Heart right ventricle (tissue), 16 donors: ENCODE measurements around the gene SLC28A2. TPM values are rescaled to one million over a fixed set of nuclear protein-coding genes. Genes with fewer than 3 reads are reported as not detected.
A peak's percentile ranks its signal among the peaks of the same experiment; 100 is the strongest.

Source experiments
- ATAC-seq, 8 donors: fragments of 200-7000 bp; cut with Tn5 transposase; one replicate each; pipeline ENCODE4 v1.9.1; 2020; ENCODE audit warnings: mild to moderate bottlenecking in 8 of 8, moderate library complexity in 8 of 8, moderate number of reproducible peaks in 1 of 8
- DNase-seq, 2 donors: peaks; one replicate each; pipeline ENCODE4 v3.0.0-alpha.2; 2020
- H3K27ac ChIP-seq, 10 donors: fragments of 200-600 bp; sonication (generic) in 2 of 10; one replicate each; pipeline versions ENCODE4 v1.5.0 to v1.8.0; 2020 to 2022; ENCODE audit warnings: mild to moderate bottlenecking in 3 of 10
- H3K27me3 ChIP-seq, 7 donors: fragments of 200-600 bp; one replicate each; pipeline ENCODE4 v1.8.0; 2021 to 2022; ENCODE audit warnings: mild to moderate bottlenecking in 2 of 7
- H3K36me3 ChIP-seq, 9 donors: fragments of 200-600 bp; sonication (generic) in 1 of 9; one replicate each; pipeline versions ENCODE4 v1.5.0 to v1.8.0; 2020 to 2022; ENCODE audit warnings: mild to moderate bottlenecking in 2 of 9
- H3K4me1 ChIP-seq, 9 donors: fragments of 200-600 bp; sonication (generic) in 1 of 9; one replicate each; pipeline versions ENCODE4 v1.5.0 to v1.8.0; 2020 to 2022; ENCODE audit warnings: mild to moderate bottlenecking in 4 of 9
- H3K4me3 ChIP-seq, 10 donors: fragments of 200-600 bp; sonication (generic) in 2 of 10; one replicate each; pipeline versions ENCODE4 v1.5.0 to v1.8.0; 2020 to 2022; ENCODE audit warnings: mild to moderate bottlenecking in 7 of 10, moderate library complexity in 2 of 10
- H3K9me3 ChIP-seq, 11 donors: fragments of 200-600 bp in 10 of 11; sonication (generic) in 2 of 11; one replicate each; pipeline versions ENCODE4 v1.5.0 to v1.8.0; 2013 to 2022; ENCODE audit warnings: mild to moderate bottlenecking in 2 of 11, control low read depth in 1 of 11, moderate library complexity in 1 of 11
- CTCF ChIP-seq, 9 donors: fragments of 200-600 bp; sonication (generic) in 2 of 9; IDR thresholded peaks; one replicate each; pipeline versions ENCODE4 v1.5.0 to v1.8.0; 2021 to 2022; ENCODE audit warnings: antibody characterized with exemption in 9 of 9, mild to moderate bottlenecking in 5 of 9, moderate library complexity in 1 of 9
- WGBS, 2 donors: extraction: QIAGEN DNeasy Blood & Tissue Kit; methylation state at CpG; one replicate each; pipeline ENCODE4 v1.1.7; 2013; ENCODE audit warnings: inconsistent platforms in 1 of 2; 5-methylcytosine and 5-hydroxymethylcytosine counted together
- intact Hi-C, 10 donors: fragments of 100-400 bp; cut with DNase I; formaldehyde crosslinking; loops; one replicate each; pipeline versions ENCODE4 v1.11.1 to v1.14.2; 2022
- polyA plus RNA-seq, 2 donors: library from polyadenylated mRNA; stranded (reverse); fragments of 200-250 nt; gene quantifications; one replicate each; pipeline ENCODE4 v1.2.3, GENCODE V29; 2013
- total RNA-seq, 10 donors: library from RNA; stranded (reverse); fragmentation: NEBNext Ultra II Directional in 3 of 10; extraction: Animal tissue kit (Norgen Biotek cat#: 25700) in 3 of 10; gene quantifications; one replicate each; pipeline versions ENCODE4 v1.2.1 to v1.2.4, GENCODE V29; 2021 to 2023
- donor health status: Arrhythmogenic right ventricular cardiomyopathy.
- donor health status: ischemic (EF 13 %, LVEDD 7.1; RV severe dilation, severe dysfunction).
- donor health status: healthy with polysubstance abuse.
- donor health status: DM: no; HTN: yes; CAD: no.
- donor health status: DM: no; HTN: no; CAD: no.
- donor health status: ischemic (EF 25% LVEDD 6.9; RV normal size, moderate dysfunction).
- donor health status: ischemic (EF 25% LVEDD 5.7; RV mildly dilated, moderate dysfunction).
- donor health status: healthy.
- donor health status: DM: yes; HTN: yes; CAD: no.
- donor health status: Ischemic cardiomyopathy.
- donor health status: ischemic (EF 35%, LVEDD 5.7; RV mildly dilated, moderate dysfunction).
- donor health status: nonischemic (EF 11% LVEDD 7.7; RV severe dilation, severe dysfunction).
- donor health status: DM: yes; HTN: yes; CAD: no.
- donor health status: PGD.
- donor health status: ischemic (EF 29% LVEDD 5.4; RV normal size, mild dysfunction).
- donor health status: nonischemic (EF 23%, LVEDD 6.1; RV moderate dilation, normal function).

Gene SLC28A2
- total and polyA plus RNA-seq, 12 donors: not detected

GRCh38 chr15:45320581-45321205 lies 68.7 kb downstream of the SLC28A2 start:
- H3K27ac ChIP-seq: no peak overlapping the region
- ATAC-seq: peak in 1 of 8 donors; percentile 25
- WGBS, 2 donors: 76 to 80% methylated on average over 3 of the region's 3 CpGs
- TF ChIP-seq CTCF (IDR thresholded peaks at IDR 0.05): no peak
- peaks cover 0 to 5% (median 3%) of the 10 kb centered on the region in 7 donors for H3K27me3 ChIP-seq
- no peaks in the 10 kb centered on the region for H3K9me3 ChIP-seq
- intact Hi-C loops: no loop called here
- no peak overlapping the region for H3K4me3 ChIP-seq
- no peak for DNase-seq
- H3K36me3 ChIP-seq: no peaks in the 10 kb centered on the region
- H3K4me1 ChIP-seq: no peaks in the 10 kb centered on the region

DNA sequence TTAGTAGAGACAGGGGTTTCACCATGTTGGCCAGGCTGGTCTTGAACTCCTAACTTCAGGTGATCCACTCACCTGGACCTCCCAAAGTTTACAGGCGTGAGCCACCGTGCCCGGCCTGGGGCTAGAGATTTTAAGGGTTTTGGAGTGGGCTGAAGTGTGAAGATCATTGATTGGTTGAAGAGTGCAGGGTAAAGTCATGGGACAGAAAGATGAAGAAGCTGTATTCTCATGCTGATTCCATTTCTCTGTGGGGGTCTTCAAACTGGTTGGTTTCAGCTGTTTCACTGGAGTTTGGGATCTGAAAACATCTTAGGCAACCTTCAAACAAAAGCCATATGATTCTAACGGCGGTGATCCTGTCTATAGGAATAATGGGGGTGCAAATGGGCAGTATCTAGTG lies 74.2 kb downstream of the SLC28A2 start:
- peaks cover 0 to 14% (median 7%) of the 10 kb centered on the region in 7 donors for H3K27me3 ChIP-seq
- H3K27ac ChIP-seq: no peak overlapping the region
- no peaks in the 10 kb centered on the region for H3K9me3 ChIP-seq
- no peaks in the 10 kb centered on the region for H3K36me3 ChIP-seq
- H3K4me3 ChIP-seq: no peak overlapping the region
- TF ChIP-seq CTCF (IDR thresholded peaks at IDR 0.05): no peak
- intact Hi-C loops: no loop called here
- H3K4me1 ChIP-seq: peaks cover 0 to 10% (median 0%) of the 10 kb centered on the region in 9 donors
- WGBS, 2 donors: 78% methylated on average over 5 of the region's 5 CpGs
- DNase-seq: no peak
- ATAC-seq: no peak

DNA sequence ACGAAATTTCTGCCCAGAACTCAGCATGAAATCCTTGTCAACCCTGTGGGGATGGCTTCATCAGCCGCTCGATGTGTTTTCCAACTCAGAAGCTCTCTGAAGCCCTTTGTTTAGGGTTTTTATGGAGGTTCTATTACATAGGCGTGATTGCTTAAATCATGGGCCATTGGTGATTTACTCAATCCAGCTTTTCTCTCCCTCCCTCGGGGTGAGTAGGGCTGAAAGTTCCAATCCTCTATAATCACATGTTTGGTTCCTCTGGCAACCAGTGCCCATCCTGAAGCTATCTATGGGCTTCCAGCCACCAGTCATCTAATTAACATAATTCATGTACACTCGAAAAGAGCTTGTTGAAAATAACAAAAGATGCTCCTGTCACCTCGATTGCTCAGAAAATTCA lies 74.7 kb downstream of the SLC28A2 start:
- Histone ChIP-seq H3K27ac (no peak overlapping the region), H3K36me3 (no peaks in the 10 kb centered on the region), H3K4me3 (no peak overlapping the region), H3K9me3 (no peaks in the 10 kb centered on the region), H3K27me3 (peaks cover 0 to 14% (median 7%) of the 10 kb centered on the region in 7 donors), H3K4me1 (peaks cover 0 to 15% (median 0%) of the 10 kb centered on the region in 9 donors)
- DNase-seq: no peak
- ATAC-seq: no peak
- intact Hi-C loops: no loop called here
- WGBS, 2 donors: 69 to 70% methylated on average over 7 of the region's 7 CpGs
- TF ChIP-seq CTCF (IDR thresholded peaks at IDR 0.05): no peak

Other genes starting within 250 kb of the SLC28A2 start
- 10 to 100 TPM in 8 of 10 donors, 1 to 10 TPM in 2; 8.3 to 15.2 (median 11.8) TPM for gene SORD, start 229.0 kb upstream of the SLC28A2 start, total RNA-seq
- 1 to 10 TPM; 2.2 to 3.2 TPM for gene SORD, start 229.0 kb upstream of the SLC28A2 start, polyA plus RNA-seq
- gene DUOX2, start 138.1 kb upstream of the SLC28A2 start, total RNA-seq: under 1 TPM in 9 of 10 donors, not detected in 1; 0.05 to 0.49 (median 0.15) TPM
- under 1 TPM; 0.03 to 0.73 TPM for gene DUOX2, start 138.1 kb upstream of the SLC28A2 start, polyA plus RNA-seq
- gene DUOXA2, start 137.9 kb upstream of the SLC28A2 start, total RNA-seq: not detected
- gene DUOXA2, start 137.9 kb upstream of the SLC28A2 start, polyA plus RNA-seq: not detected
- gene DUOXA1, start 122.4 kb upstream of the SLC28A2 start, total RNA-seq: 1 to 10 TPM in 1 of 10 donors, under 1 TPM in 8, not detected in 1; 0.11 to 1.3 (median 0.47) TPM
- 1 to 10 TPM in 1 of 2 donors, under 1 TPM in 1; 0.16 to 1.3 TPM for gene DUOXA1, start 122.4 kb upstream of the SLC28A2 start, polyA plus RNA-seq
- gene DUOX1, start 122.2 kb upstream of the SLC28A2 start, total RNA-seq: under 1 TPM in 9 of 10 donors, not detected in 1; 0.17 to 0.99 (median 0.61) TPM
- gene DUOX1, start 122.2 kb upstream of the SLC28A2 start, polyA plus RNA-seq: under 1 TPM; 0.14 to 0.80 TPM
- 1 to 10 TPM; 3.6 to 8.4 (median 5.6) TPM for gene SHF, start 64.3 kb upstream of the SLC28A2 start, total RNA-seq
- gene SHF, start 64.3 kb upstream of the SLC28A2 start, polyA plus RNA-seq: 1 to 10 TPM; 2.4 to 5.8 TPM
- gene GATM, start 126.3 kb downstream of the SLC28A2 start, total RNA-seq: 10 to 100 TPM in 9 of 10 donors, 1 to 10 TPM in 1; 9.6 to 97.8 (median 30.8) TPM
- gene GATM, start 126.3 kb downstream of the SLC28A2 start, polyA plus RNA-seq: 1 to 10 TPM; 4.7 to 8.6 TPM